KMS-11 (cell line): ENCODE measurements around the gene GGA1.

Experiments
- H2AFZ ChIP-seq: fragments of 200-600 bp; sonication (generic); 2 replicates; pipeline ENCODE4 v1.6.1; 2016; ENCODE audit warnings: antibody characterized with exemption, mixed run types, low read depth
- H3K27ac ChIP-seq: fragments of 200-600 bp; sonication (generic); 2 replicates; pipeline ENCODE4 v1.6.1; 2016; ENCODE audit warnings: mild to moderate bottlenecking, mixed run types
- H3K27me3 ChIP-seq: fragments of 200-600 bp; sonication (generic); 2 replicates; pipeline ENCODE4 v1.6.1; 2017; ENCODE audit warnings: mild to moderate bottlenecking, low read depth, mixed run types, moderate library complexity; ENCODE audit not compliant: insufficient read depth
- H3K36me3 ChIP-seq: fragments of 200-600 bp; sonication (generic); 2 replicates; pipeline ENCODE4 v1.6.1; 2017; ENCODE audit warnings: mild to moderate bottlenecking, mixed run types; ENCODE audit not compliant: insufficient read depth
- H3K4me1 ChIP-seq: fragments of 200-600 bp; sonication (generic); 2 replicates; pipeline ENCODE4 v1.6.1; 2016; ENCODE audit warnings: mild to moderate bottlenecking, low read depth, mixed run types; ENCODE audit not compliant: poor library complexity, severe bottlenecking
- H3K4me2 ChIP-seq: fragments of 200-600 bp; sonication (generic); 2 replicates; pipeline ENCODE4 v1.7.0; 2016; ENCODE audit warnings: mild to moderate bottlenecking, mixed run types
- H3K4me3 ChIP-seq: fragments of 200-600 bp; sonication (generic); IDR thresholded peaks from 2 replicates; pipeline ENCODE4 v1.6.1; 2017; ENCODE audit warnings: low read depth, low read length, mixed read lengths; ENCODE audit not compliant: insufficient read depth
- H3K79me2 ChIP-seq: fragments of 200-600 bp; sonication (generic); 2 replicates; pipeline ENCODE4 v1.6.1; 2016; ENCODE audit warnings: low read depth, mixed run types; ENCODE audit not compliant: insufficient read depth
- H3K9ac ChIP-seq: fragments of 200-600 bp; sonication (generic); 2 replicates; pipeline ENCODE4 v1.6.1; 2016; ENCODE audit warnings: mild to moderate bottlenecking, mixed run types
- H4K20me1 ChIP-seq: fragments of 200-600 bp; sonication (generic); 2 replicates; pipeline ENCODE4 v1.6.1; 2016; ENCODE audit warnings: mild to moderate bottlenecking, mixed run types; ENCODE audit not compliant: insufficient read depth
- TF ChIP-seq, protein P1 (sequence below): fragments of 200-600 bp; sonication (generic); conservative IDR thresholded peaks from 2 replicates; pipeline ENCODE4 v1.6.1; 2017; ENCODE audit warnings: low read depth, mild to moderate bottlenecking, antibody characterized with exemption, low read length, moderate library complexity, mixed read lengths

The GGA1 gene

DNA sequence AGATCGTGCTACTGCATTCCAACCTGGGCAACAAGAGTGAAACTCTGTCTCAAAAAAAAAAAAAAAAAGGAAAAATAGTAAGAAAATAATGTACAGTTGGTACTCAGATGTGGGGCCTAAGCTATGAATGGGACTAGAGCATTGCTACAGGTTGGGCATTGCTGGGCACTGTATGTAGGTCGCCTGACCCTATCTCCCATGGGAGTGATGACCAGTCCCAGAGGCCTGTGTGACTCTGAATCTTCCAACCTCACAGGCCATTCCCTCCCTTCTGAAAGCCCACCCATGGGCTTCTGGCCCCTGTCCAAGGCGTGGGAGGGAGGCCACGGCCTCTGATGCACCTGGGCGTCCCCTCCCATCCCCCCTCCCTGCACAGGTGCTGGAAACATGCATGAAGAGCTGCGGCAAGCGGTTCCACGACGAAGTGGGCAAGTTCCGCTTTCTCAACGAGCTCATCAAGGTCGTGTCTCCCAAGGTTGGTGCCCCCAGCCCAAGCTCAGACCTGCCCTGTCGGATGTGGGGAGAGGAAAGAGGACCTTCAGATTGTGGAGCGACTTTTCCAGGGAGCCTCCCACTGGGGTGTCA lies 9.5 kb downstream of the GGA1 start:
- Histone ChIP-seq H3K9ac (no peak overlapping the region), H3K4me1 (peaks cover under 1% of the 10 kb centered on the region), H3K79me2 (no peaks in the 10 kb centered on the region), H2AFZ (no peak overlapping the region), H3K4me3 (no peak overlapping the region), H3K4me2 (no peak overlapping the region), H3K36me3 (no peaks in the 10 kb centered on the region), H3K27me3 (no peaks in the 10 kb centered on the region), H3K27ac (no peak overlapping the region), H4K20me1 (no peaks in the 10 kb centered on the region)
- TF ChIP-seq, protein P1, sequence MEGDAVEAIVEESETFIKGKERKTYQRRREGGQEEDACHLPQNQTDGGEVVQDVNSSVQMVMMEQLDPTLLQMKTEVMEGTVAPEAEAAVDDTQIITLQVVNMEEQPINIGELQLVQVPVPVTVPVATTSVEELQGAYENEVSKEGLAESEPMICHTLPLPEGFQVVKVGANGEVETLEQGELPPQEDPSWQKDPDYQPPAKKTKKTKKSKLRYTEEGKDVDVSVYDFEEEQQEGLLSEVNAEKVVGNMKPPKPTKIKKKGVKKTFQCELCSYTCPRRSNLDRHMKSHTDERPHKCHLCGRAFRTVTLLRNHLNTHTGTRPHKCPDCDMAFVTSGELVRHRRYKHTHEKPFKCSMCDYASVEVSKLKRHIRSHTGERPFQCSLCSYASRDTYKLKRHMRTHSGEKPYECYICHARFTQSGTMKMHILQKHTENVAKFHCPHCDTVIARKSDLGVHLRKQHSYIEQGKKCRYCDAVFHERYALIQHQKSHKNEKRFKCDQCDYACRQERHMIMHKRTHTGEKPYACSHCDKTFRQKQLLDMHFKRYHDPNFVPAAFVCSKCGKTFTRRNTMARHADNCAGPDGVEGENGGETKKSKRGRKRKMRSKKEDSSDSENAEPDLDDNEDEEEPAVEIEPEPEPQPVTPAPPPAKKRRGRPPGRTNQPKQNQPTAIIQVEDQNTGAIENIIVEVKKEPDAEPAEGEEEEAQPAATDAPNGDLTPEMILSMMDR = no peak

GRCh38 chr22:37618674-37619073 lies 10.0 kb downstream of the GGA1 start:
- H3K27ac ChIP-seq = no peak overlapping the region
- no peak overlapping the region for H3K4me2 ChIP-seq
- H3K36me3 ChIP-seq = no peaks in the 10 kb centered on the region
- H3K79me2 ChIP-seq = no peaks in the 10 kb centered on the region
- H2AFZ ChIP-seq = no peak overlapping the region
- no peak overlapping the region for H3K4me3 ChIP-seq
- TF ChIP-seq, protein P1 = no peak
- peaks cover 6% of the 10 kb centered on the region for H3K4me1 ChIP-seq
- H4K20me1 ChIP-seq = no peaks in the 10 kb centered on the region
- no peaks in the 10 kb centered on the region for H3K27me3 ChIP-seq
- H3K9ac ChIP-seq = no peak overlapping the region

- H4K20me1 ChIP-seq = no peaks in the 10 kb centered on the region
- H3K27me3 ChIP-seq = no peaks in the 10 kb centered on the region
- no peak overlapping the region for H3K4me3 ChIP-seq
- no peak overlapping the region for H2AFZ ChIP-seq
- H3K27ac ChIP-seq = no peak overlapping the region
- no peak overlapping the region for H3K4me2 ChIP-seq
- TF ChIP-seq, protein P1 = no peak
- no peaks in the 10 kb centered on the region for H3K36me3 ChIP-seq
- H3K9ac ChIP-seq = no peak overlapping the region
- peaks cover 11% of the 10 kb centered on the region for H3K4me1 ChIP-seq
- no peaks in the 10 kb centered on the region for H3K79me2 ChIP-seq
These were observed 11.4 kb downstream of the GGA1 start for GRCh38 chr22:37619991-37620390.

DNA sequence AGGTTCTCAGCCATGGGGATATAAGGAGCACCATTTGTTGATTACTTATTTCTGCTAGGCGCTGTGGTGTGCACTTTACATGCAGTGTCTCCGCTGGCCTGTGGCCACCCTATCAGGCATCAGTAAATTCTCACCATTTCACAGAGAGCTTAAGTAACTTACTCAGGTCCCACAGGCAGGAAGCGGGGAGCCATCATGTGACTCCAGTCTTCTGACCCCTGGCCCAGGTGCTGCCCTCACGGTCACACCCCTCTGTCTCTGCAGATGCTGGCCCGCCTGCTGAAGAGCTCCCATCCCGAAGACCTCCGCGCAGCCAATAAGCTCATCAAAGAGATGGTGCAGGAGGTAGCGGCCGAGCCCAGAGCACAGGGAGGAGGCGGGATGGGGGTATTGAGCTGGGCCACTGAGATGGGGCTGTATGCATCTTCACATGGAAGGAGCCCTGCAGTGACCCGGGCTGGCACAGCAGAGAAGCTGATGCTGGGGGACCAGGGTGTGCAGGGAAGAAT lies 12.8 kb downstream of the GGA1 start:
- no peak overlapping the region for H3K9ac ChIP-seq
- H3K27ac ChIP-seq = no peak overlapping the region
- H3K79me2 ChIP-seq = no peaks in the 10 kb centered on the region
- no peak overlapping the region for H2AFZ ChIP-seq
- TF ChIP-seq, protein P1 = no peak
- no peaks in the 10 kb centered on the region for H4K20me1 ChIP-seq
- H3K4me1 ChIP-seq = peaks cover 25% of the 10 kb centered on the region
- no peaks in the 10 kb centered on the region for H3K27me3 ChIP-seq
- no peak overlapping the region for H3K4me3 ChIP-seq
- H3K36me3 ChIP-seq = no peaks in the 10 kb centered on the region
- no peak overlapping the region for H3K4me2 ChIP-seq
